HG03457 (cell line): ENCODE results near the gene TEKTIP1.

ENCODE experiments used
- ATAC-seq: cut with Tn5 transposase; IDR thresholded peaks from one replicate; pipeline ENCODE4 v1.9.1; 2021; ENCODE audit warnings: moderate number of reproducible peaks; ENCODE audit not compliant: unreplicated experiment

TEKTIP1 gene

GRCh38 chr19:3538965-3539755 lies at the start of gene TEKTIP1:
Gene TEKTIP1 (plus strand): TSS chr19:3539174. CDS start chr19:3539178, 4 bp downstream.
- ATAC-seq, result no peak

- no peak for ATAC-seq
Measured at GRCh38 chr19:3491396-3492119, 47.4 kb upstream of the TEKTIP1 start.

- no peak for ATAC-seq
Measured at GRCh38 chr19:3492131-3492839, 46.7 kb upstream of the TEKTIP1 start.

GRCh38 chr19:3492919-3493318 lies 46.1 kb upstream of the TEKTIP1 start:
- no peak for ATAC-seq

- ATAC-seq, result no peak
Measured at GRCh38 chr19:3493651-3494050, 45.3 kb upstream of the TEKTIP1 start.

GRCh38 chr19:3494051-3494450 lies 44.9 kb upstream of the TEKTIP1 start:
- no peak for ATAC-seq

GRCh38 chr19:3494559-3494958 lies 44.4 kb upstream of the TEKTIP1 start:
- no peak for ATAC-seq

GRCh38 chr19:3496392-3497273 lies 42.3 kb upstream of the TEKTIP1 start:
- no peak for ATAC-seq

GRCh38 chr19:3497757-3498520 lies 41.0 kb upstream of the TEKTIP1 start:
- no peak for ATAC-seq

- no peak for ATAC-seq
Measured at GRCh38 chr19:3499738-3500428, 39.1 kb upstream of the TEKTIP1 start.

- ATAC-seq, result peak; percentile 60
Measured at GRCh38 chr19:3500429-3501101, 38.4 kb upstream of the TEKTIP1 start, which contains the start of gene DOHH. Gene DOHH (minus strand): TSS chr19:3500674. CDS start chr19:3496814, 3,860 bp downstream.

- no peak for ATAC-seq
Measured at GRCh38 chr19:3501780-3502179, 37.2 kb upstream of the TEKTIP1 start.

- no peak for ATAC-seq
Measured at GRCh38 chr19:3503036-3503572, 35.9 kb upstream of the TEKTIP1 start.

- no peak for ATAC-seq
Measured at GRCh38 chr19:3504735-3505134, 34.2 kb upstream of the TEKTIP1 start.

- ATAC-seq, result peak; percentile 63
Measured at GRCh38 chr19:3505598-3506383, 33.2 kb upstream of the TEKTIP1 start, which contains the start of gene FZR1. Gene FZR1 (plus strand): TSS chr19:3506311. CDS start chr19:3522990, 16,679 bp downstream.

GRCh38 chr19:3506384-3507340 lies 32.3 kb upstream of the TEKTIP1 start:
- no peak for ATAC-seq
